ENCODE measurements around the gene ZNF521.

- no peak for TF ChIP-seq CTCF (conservative IDR thresholded peaks at IDR 0.05)
- no peak for TF ChIP-seq EZH2 (IDR thresholded peaks at IDR 0.05; ENCODE audit: low read depth)
These were observed 210.6 kb downstream of the ZNF521 start for GRCh38 chr18:25141399-25141798.

Data from PC-9 (cell line).